HTR-8/SVneo (cell line): ENCODE data around the gene PELI1.
"Not testable (repeated sequence)": the region's sequence is repeated elsewhere in the genome, so short reads cannot be mapped to it uniquely, and the experiment has no call there.

Experiments
- DNase-seq: peaks from one replicate; pipeline ENCODE4 v3.0.0; 2011; ENCODE audit warnings: low spot score, mixed read lengths; ENCODE audit not compliant: insufficient read length
- FAIRE-seq: peaks from 2 replicates; lab custom pipeline; 2011; peaks lifted over from hg19 to GRCh38; lab: Jason Lieb, UNC

The PELI1 gene

GRCh38 chr2:64126601-64127000 is 17.6 kb downstream of the PELI1 start:
- no peak for DNase-seq
- no peak for FAIRE-seq

- FAIRE-seq (no peak), DNase-seq (no peak)
These were observed 19.6 kb downstream of the PELI1 start for GRCh38 chr2:64124571-64124970.

- DNase-seq: no peak
- FAIRE-seq: no peak
These were observed 20.1 kb downstream of the PELI1 start for GRCh38 chr2:64124168-64124567.

GRCh38 chr2:64123740-64124139 is 20.5 kb downstream of the PELI1 start:
- FAIRE-seq: no peak
- no peak for DNase-seq

GRCh38 chr2:64122358-64122757 is 21.9 kb downstream of the PELI1 start:
- FAIRE-seq (no peak), DNase-seq (no peak)

GRCh38 chr2:64120928-64121327 is 23.3 kb downstream of the PELI1 start:
- no peak for DNase-seq
- FAIRE-seq: no peak

- no peak for DNase-seq
- no peak for FAIRE-seq
These were observed 24.2 kb downstream of the PELI1 start for GRCh38 chr2:64120008-64120407.

GRCh38 chr2:64119369-64119768 is 24.9 kb downstream of the PELI1 start:
- no peak for DNase-seq

GRCh38 chr2:64115808-64116598 is 28.2 kb downstream of the PELI1 start:
- no peak for FAIRE-seq

More at GRCh38 chr2:64119369-64119768, 24.9 kb downstream of the PELI1 start:
- FAIRE-seq: no peak

GRCh38 chr2:64114912-64115277 is 29.3 kb downstream of the PELI1 start:
- FAIRE-seq (no peak), DNase-seq (no peak)

More at GRCh38 chr2:64115808-64116598, 28.2 kb downstream of the PELI1 start:
- DNase-seq: no peak

GRCh38 chr2:64114063-64114911 is 29.9 kb downstream of the PELI1 start:
- DNase-seq (peak; percentile 14), FAIRE-seq (no peak)

GRCh38 chr2:64112016-64112415 is 32.2 kb downstream of the PELI1 start:
- FAIRE-seq (no peak), DNase-seq (no peak)

GRCh38 chr2:64111426-64111825 is 32.8 kb downstream of the PELI1 start:
- no peak for FAIRE-seq

GRCh38 chr2:64108666-64109241 is 35.5 kb downstream of the PELI1 start:
- DNase-seq (no peak), FAIRE-seq (no peak)

More at GRCh38 chr2:64111426-64111825, 32.8 kb downstream of the PELI1 start:
- no peak for DNase-seq

GRCh38 chr2:64106481-64106880 is 37.7 kb downstream of the PELI1 start:
- FAIRE-seq: no peak

GRCh38 chr2:64105670-64106461 is 38.4 kb downstream of the PELI1 start:
- DNase-seq (no peak), FAIRE-seq (no peak)

More at GRCh38 chr2:64106481-64106880, 37.7 kb downstream of the PELI1 start:
- DNase-seq: no peak

GRCh38 chr2:64104933-64105332 is 39.3 kb downstream of the PELI1 start:
- DNase-seq: no peak
- FAIRE-seq: no peak

- FAIRE-seq, DNase-seq: not testable (repeated sequence)
These were observed 41.5 kb downstream of the PELI1 start for GRCh38 chr2:64102736-64103135.

GRCh38 chr2:64101141-64101591 is 43.1 kb downstream of the PELI1 start:
- FAIRE-seq: no peak
- DNase-seq: no peak

GRCh38 chr2:64100584-64100983 is 43.6 kb downstream of the PELI1 start:
- FAIRE-seq, DNase-seq: not testable (repeated sequence)
